ENCODE data around the gene EGFL7.

Gene EGFL7

DNA sequence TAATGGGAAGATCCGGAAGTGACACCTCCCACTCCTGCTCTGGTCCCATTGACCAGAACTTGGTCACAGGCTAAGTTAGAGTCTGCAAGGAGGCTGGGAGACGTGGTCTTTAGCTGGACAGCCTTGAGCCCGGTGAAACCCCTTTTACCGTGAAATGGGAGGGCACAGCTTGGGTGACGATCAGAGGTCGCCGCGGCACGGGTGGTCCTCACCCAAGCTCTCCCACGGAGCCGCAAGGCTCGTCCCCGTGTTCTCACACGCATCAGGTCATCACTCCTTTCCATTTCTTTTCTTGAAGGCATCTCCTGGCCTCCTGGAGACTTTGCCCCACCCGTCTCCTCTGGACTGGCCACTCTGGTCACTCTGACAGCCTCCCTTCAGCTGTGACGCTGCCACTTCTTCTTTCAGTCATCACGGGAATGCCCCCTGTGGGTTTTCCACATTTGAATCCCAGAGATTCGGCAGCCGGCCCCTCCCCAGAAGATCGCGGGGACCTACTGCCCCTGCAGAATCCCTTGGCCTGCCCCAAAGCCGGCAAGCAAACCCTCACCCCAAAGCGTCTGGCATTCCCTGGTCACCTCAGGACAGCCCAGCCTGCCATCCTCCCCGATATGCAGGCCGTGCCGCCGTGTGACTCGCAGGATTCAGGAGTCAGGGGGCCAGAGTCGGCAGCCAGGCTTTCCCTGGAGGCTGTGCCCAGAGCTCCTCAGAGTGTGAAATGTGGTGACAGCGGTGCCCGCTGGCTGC lies 18.9 kb upstream of the EGFL7 start:
- peak overlapping the region; percentile 55 for H3K4me2 ChIP-seq (ENCODE audit: low read length)
- TF ChIP-seq CTCF (IDR thresholded peaks at IDR 0.05; ENCODE audit: low read depth, low read length, poor library complexity, severe bottlenecking) (no peak), EZH2phosphoT487 (IDR thresholded peaks at IDR 0.05; ENCODE audit: borderline replicate concordance, low read length) (no peak)
- H3K9me3 ChIP-seq (ENCODE audit: control insufficient read depth, insufficient read depth, low read length) = no peaks in the 10 kb centered on the region
- H3K27me3 ChIP-seq (ENCODE audit: control insufficient read depth, low read length) = peaks cover 42% of the 10 kb centered on the region
- no peaks in the 10 kb centered on the region for H3F3A ChIP-seq (ENCODE audit: control insufficient read depth, insufficient read depth)
- no peaks in the 10 kb centered on the region for H3K9me2 ChIP-seq (replicated peaks; ENCODE audit: control insufficient read depth, low read length)
- peak overlapping the region; percentile 25; the same call in 1 of the 2 replicates for H3K4me3 ChIP-seq (ENCODE audit: low read length)
- H3K79me2 ChIP-seq (ENCODE audit: control insufficient read depth, low read length) = no peaks in the 10 kb centered on the region
- no peaks in the 10 kb centered on the region for H4K20me1 ChIP-seq (ENCODE audit: control insufficient read depth, insufficient read depth, low read depth, low read length)
- H3K36me3 ChIP-seq (ENCODE audit: control insufficient read depth, low read length) = no peaks in the 10 kb centered on the region
- peaks cover 34% of the 10 kb centered on the region for H3K4me1 ChIP-seq (ENCODE audit: control insufficient read depth, low read length)
- no peak overlapping the region for H3K27ac ChIP-seq (ENCODE audit: low read depth, low read length)

DNA sequence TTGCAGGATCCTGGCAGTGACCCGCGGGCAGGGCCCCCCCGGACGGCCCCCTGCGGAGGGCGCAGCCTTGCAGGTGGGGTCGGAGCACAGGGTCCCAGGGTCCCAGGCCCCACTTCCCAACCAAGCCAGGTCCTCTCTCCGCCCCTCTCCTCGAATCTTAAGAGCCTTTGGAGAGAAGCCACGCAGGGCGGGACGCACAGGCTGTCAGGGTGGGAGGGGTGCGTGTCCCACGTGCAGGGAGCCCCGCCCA lies 18.4 kb upstream of the EGFL7 start:
- H3K36me3 ChIP-seq (ENCODE audit: control insufficient read depth, low read length) = no peaks in the 10 kb centered on the region
- H3K27me3 ChIP-seq (ENCODE audit: control insufficient read depth, low read length) = peaks cover 45% of the 10 kb centered on the region
- peaks cover 34% of the 10 kb centered on the region for H3K4me1 ChIP-seq (ENCODE audit: control insufficient read depth, low read length)
- no peak overlapping the region for H3K27ac ChIP-seq (ENCODE audit: low read depth, low read length)
- H3F3A ChIP-seq (ENCODE audit: control insufficient read depth, insufficient read depth) = no peaks in the 10 kb centered on the region
- no peaks in the 10 kb centered on the region for H3K9me2 ChIP-seq (replicated peaks; ENCODE audit: control insufficient read depth, low read length)
- H4K20me1 ChIP-seq (ENCODE audit: control insufficient read depth, insufficient read depth, low read depth, low read length) = no peaks in the 10 kb centered on the region
- peak overlapping the region; percentile 25; the same call in 1 of the 2 replicates for H3K4me3 ChIP-seq (ENCODE audit: low read length)
- H3K79me2 ChIP-seq (ENCODE audit: control insufficient read depth, low read length) = no peaks in the 10 kb centered on the region
- TF ChIP-seq CTCF (IDR thresholded peaks at IDR 0.05; ENCODE audit: low read depth, low read length, poor library complexity, severe bottlenecking) = no peak
- TF ChIP-seq EZH2phosphoT487 (IDR thresholded peaks at IDR 0.05; ENCODE audit: borderline replicate concordance, low read length) = no peak
- H3K4me2 ChIP-seq (ENCODE audit: low read length) = peak overlapping the region; percentile 55
- H3K9me3 ChIP-seq (ENCODE audit: control insufficient read depth, insufficient read depth, low read length) = no peaks in the 10 kb centered on the region

- H3K4me3 ChIP-seq (ENCODE audit: low read length) = peak overlapping the region; percentile 25
- no peaks in the 10 kb centered on the region for H3K79me2 ChIP-seq (ENCODE audit: control insufficient read depth, low read length)
- H3K9me3 ChIP-seq (ENCODE audit: control insufficient read depth, insufficient read depth, low read length) = no peaks in the 10 kb centered on the region
- peak overlapping the region; percentile 55 for H3K4me2 ChIP-seq (ENCODE audit: low read length)
- no peaks in the 10 kb centered on the region for H3K9me2 ChIP-seq (replicated peaks; ENCODE audit: control insufficient read depth, low read length)
- no peaks in the 10 kb centered on the region for H3K36me3 ChIP-seq (ENCODE audit: control insufficient read depth, low read length)
- no peak overlapping the region for H3K27ac ChIP-seq (ENCODE audit: low read depth, low read length)
- TF ChIP-seq CTCF (IDR thresholded peaks at IDR 0.05; ENCODE audit: low read depth, low read length, poor library complexity, severe bottlenecking) (peak; percentile 93), EZH2phosphoT487 (IDR thresholded peaks at IDR 0.05; ENCODE audit: borderline replicate concordance, low read length) (no peak)
- no peaks in the 10 kb centered on the region for H3F3A ChIP-seq (ENCODE audit: control insufficient read depth, insufficient read depth)
- peaks cover 34% of the 10 kb centered on the region for H3K4me1 ChIP-seq (ENCODE audit: control insufficient read depth, low read length)
- no peaks in the 10 kb centered on the region for H4K20me1 ChIP-seq (ENCODE audit: control insufficient read depth, insufficient read depth, low read depth, low read length)
- H3K27me3 ChIP-seq (ENCODE audit: control insufficient read depth, low read length) = peaks cover 45% of the 10 kb centered on the region
These were observed 17.9 kb upstream of the EGFL7 start for GRCh38 chr9:136644593-136645351.

All from DOHH2 (cell line).